Measurements from ENCODE around the gene CACNA2D1.

GRCh38 chr7:82323806-82324205 is 119.8 kb downstream of the CACNA2D1 start:
- no peak for TF ChIP-seq FOXM1 (IDR thresholded peaks at IDR 0.05; ENCODE audit: borderline replicate concordance, low read depth)
- TF ChIP-seq CEBPB (IDR thresholded peaks at IDR 0.05): no peak

Data from Ishikawa (cell line).